ENCODE results near the gene MAPK4. TPM values are rescaled to one million over a fixed set of nuclear protein-coding genes. Genes with fewer than 3 reads are reported as not detected.

MAPK4 gene
- total and polyA plus RNA-seq, 7 experiments from 2014 or later: not detected

DNA sequence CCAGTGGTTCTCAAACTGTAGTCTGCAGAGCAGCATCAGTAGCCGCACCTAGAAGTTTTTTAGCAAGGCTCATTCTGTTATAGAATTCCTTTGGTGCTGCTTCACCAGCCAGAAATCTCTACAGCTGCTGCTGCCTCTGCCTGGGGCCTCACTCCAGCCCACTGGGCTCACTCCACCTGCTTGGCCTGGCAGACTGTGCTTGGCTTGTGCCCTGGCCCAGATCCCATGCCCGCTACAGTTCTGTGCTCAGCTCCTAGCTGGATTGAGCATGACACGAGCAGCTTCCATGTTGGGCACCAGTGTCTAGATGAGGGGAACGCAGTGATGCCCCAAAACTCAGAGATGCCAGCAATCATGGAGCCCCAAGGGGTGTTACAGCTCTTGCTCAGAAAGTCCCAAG lies 22.6 kb downstream of the MAPK4 start:
- no peak overlapping the region for H3K4me3 Mint-ChIP-seq

DNA sequence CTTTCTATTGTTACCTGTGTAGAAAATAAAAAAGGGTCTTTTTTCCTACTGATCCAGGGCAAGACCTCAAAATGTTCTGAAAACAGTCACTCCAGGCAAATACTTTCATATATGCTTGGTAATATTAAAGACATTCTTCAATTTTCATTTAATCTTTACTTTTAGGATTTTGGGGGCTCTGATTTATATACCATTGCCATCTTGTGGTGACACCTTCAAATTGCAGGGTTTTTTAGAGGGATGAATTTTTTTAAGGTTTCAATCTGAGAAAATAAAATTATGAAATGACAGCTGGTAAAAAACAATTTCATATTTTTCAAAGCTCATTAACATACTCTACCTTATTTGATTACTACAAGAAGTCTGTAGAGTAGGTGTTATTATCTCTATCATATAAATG lies 26.8 kb downstream of the MAPK4 start:
- ATAC-seq (no peak), DNase-seq (no peak)
- H3K36me3 Mint-ChIP-seq: peaks cover 0 to 4% (median 0%) of the 10 kb centered on the region in 5 donors
- POLR2A ChIA-PET: no interaction called here
- Histone ChIP-seq H3K4me1 (ENCODE audit: control insufficient read depth in 2 of 2, insufficient read depth in 2 of 2, low read length in 2 of 2) (no peaks in the 10 kb centered on the region), H3K36me3 (ENCODE audit: control insufficient read depth in 2 of 3, insufficient read depth in 3 of 3, low read length in 3 of 3) (no peaks in the 10 kb centered on the region), H3K4me3 (ENCODE audit: low read length) (no peak overlapping the region), H3K9me3 (ENCODE audit: control insufficient read depth in 2 of 3, low read length in 3 of 3) (no peaks in the 10 kb centered on the region), H3K27ac (ENCODE audit: low read depth, low read length) (no peak overlapping the region), H3K27me3 (ENCODE audit: control insufficient read depth in 2 of 2, insufficient read depth in 2 of 2, low read length in 2 of 2) (no peaks in the 10 kb centered on the region)
- intact Hi-C loops (cut with micrococcal nuclease): no loop called here
- no peaks in the 10 kb centered on the region for H3K4me1 Mint-ChIP-seq
- H3K9me3 Mint-ChIP-seq: peaks cover 0 to 22% (median 10%) of the 10 kb centered on the region in 11 donors
- H3K27ac Mint-ChIP-seq: no peak overlapping the region
- H3K27me3 Mint-ChIP-seq: peaks cover 0 to 16% (median 9%) of the 10 kb centered on the region in 5 donors
- no peak overlapping the region for H3K4me3 Mint-ChIP-seq
- CTCF ChIA-PET: no interaction called here

More for the DNA sequence above, 22.6 kb downstream of the MAPK4 start:
- Histone ChIP-seq H3K27ac (ENCODE audit: low read depth, low read length) (no peak overlapping the region), H3K4me3 (ENCODE audit: low read length) (no peak overlapping the region), H3K36me3 (ENCODE audit: control insufficient read depth in 2 of 3, insufficient read depth in 3 of 3, low read length in 3 of 3) (no peaks in the 10 kb centered on the region), H3K4me1 (ENCODE audit: control insufficient read depth in 2 of 2, insufficient read depth in 2 of 2, low read length in 2 of 2) (no peaks in the 10 kb centered on the region), H3K9me3 (ENCODE audit: control insufficient read depth in 2 of 3, low read length in 3 of 3) (no peaks in the 10 kb centered on the region), H3K27me3 (ENCODE audit: control insufficient read depth in 2 of 2, insufficient read depth in 2 of 2, low read length in 2 of 2) (no peaks in the 10 kb centered on the region)
- POLR2A ChIA-PET: no interaction called here
- Mint-ChIP-seq H3K4me1 (no peaks in the 10 kb centered on the region), H3K27ac (no peak overlapping the region), H3K36me3 (peaks cover 0 to 10% (median 0%) of the 10 kb centered on the region in 5 donors), H3K27me3 (peaks cover 0 to 42% (median 27%) of the 10 kb centered on the region in 5 donors), H3K9me3 (peaks cover 0 to 21% (median 10%) of the 10 kb centered on the region in 11 donors)
- CTCF ChIA-PET: no interaction called here
- no peak for DNase-seq
- intact Hi-C loops (cut with micrococcal nuclease): no loop called here
- ATAC-seq: no peak

GRCh38 chr18:50590593-50590992 lies 30.7 kb downstream of the MAPK4 start:
- no peaks in the 10 kb centered on the region for H3K4me1 ChIP-seq (ENCODE audit: control insufficient read depth in 2 of 2, insufficient read depth in 2 of 2, low read length in 2 of 2)
- Mint-ChIP-seq H3K4me1 (no peaks in the 10 kb centered on the region), H3K9me3 (peaks cover 0 to 9% (median 2%) of the 10 kb centered on the region in 11 donors), H3K36me3 (peaks cover 0 to under 1% (median 0%) of the 10 kb centered on the region in 5 donors), H3K4me3 (no peak overlapping the region), H3K27ac (no peak overlapping the region), H3K27me3 (peaks cover 0 to 14% (median 9%) of the 10 kb centered on the region in 5 donors)
- no peak for ATAC-seq
- intact Hi-C loops (cut with micrococcal nuclease): no loop called here
- H3K36me3 ChIP-seq (ENCODE audit: control insufficient read depth in 2 of 3, insufficient read depth in 3 of 3, low read length in 3 of 3): no peaks in the 10 kb centered on the region
- no peaks in the 10 kb centered on the region for H3K9me3 ChIP-seq (ENCODE audit: control insufficient read depth in 2 of 3, low read length in 3 of 3)
- POLR2A ChIA-PET: no interaction called here
- DNase-seq: no peak
- H3K27ac ChIP-seq (ENCODE audit: low read depth, low read length): no peak overlapping the region
- no peak overlapping the region for H3K4me3 ChIP-seq (ENCODE audit: low read length)
- CTCF ChIA-PET: no interaction called here
- H3K27me3 ChIP-seq (ENCODE audit: control insufficient read depth in 2 of 2, insufficient read depth in 2 of 2, low read length in 2 of 2): no peaks in the 10 kb centered on the region

- intact Hi-C loops (cut with micrococcal nuclease): no loop called here
- CTCF ChIA-PET: interaction anchor here (0.7 kb wide), 1 partner anchor 92 kb away, joined by 4 read pairs; no protein-coding TSS in a partner anchor
- H3K4me1 Mint-ChIP-seq: no peaks in the 10 kb centered on the region
- peaks cover 0 to 2% (median 0%) of the 10 kb centered on the region in 11 donors for H3K9me3 Mint-ChIP-seq
- H3K4me1 ChIP-seq (ENCODE audit: control insufficient read depth in 2 of 2, insufficient read depth in 2 of 2, low read length in 2 of 2): no peaks in the 10 kb centered on the region
- no peaks in the 10 kb centered on the region for H3K36me3 ChIP-seq (ENCODE audit: control insufficient read depth in 2 of 3, insufficient read depth in 3 of 3, low read length in 3 of 3)
- H3K36me3 Mint-ChIP-seq: no peaks in the 10 kb centered on the region
- H3K27me3 ChIP-seq (ENCODE audit: control insufficient read depth in 2 of 2, insufficient read depth in 2 of 2, low read length in 2 of 2): no peaks in the 10 kb centered on the region
- POLR2A ChIA-PET: no interaction called here
- H3K4me3 Mint-ChIP-seq: no peak overlapping the region
- peaks cover 2 to 14% (median 6%) of the 10 kb centered on the region in 5 donors for H3K27me3 Mint-ChIP-seq
- ATAC-seq: no peak
- no peaks in the 10 kb centered on the region for H3K9me3 ChIP-seq (ENCODE audit: control insufficient read depth in 2 of 3, low read length in 3 of 3)
- DNase-seq: no peak
- H3K27ac Mint-ChIP-seq: no peak overlapping the region
- no peak overlapping the region for H3K4me3 ChIP-seq (ENCODE audit: low read length)
- H3K27ac ChIP-seq (ENCODE audit: low read depth, low read length): no peak overlapping the region
These were observed 34.1 kb downstream of the MAPK4 start for GRCh38 chr18:50594012-50594411.

- Histone ChIP-seq H3K9me3 (ENCODE audit: control insufficient read depth in 2 of 3, low read length in 3 of 3) (no peaks in the 10 kb centered on the region), H3K36me3 (ENCODE audit: control insufficient read depth in 2 of 3, insufficient read depth in 3 of 3, low read length in 3 of 3) (no peaks in the 10 kb centered on the region), H3K4me1 (ENCODE audit: control insufficient read depth in 2 of 2, insufficient read depth in 2 of 2, low read length in 2 of 2) (no peaks in the 10 kb centered on the region), H3K4me3 (ENCODE audit: low read length) (no peak overlapping the region), H3K27ac (ENCODE audit: low read depth, low read length) (no peak overlapping the region), H3K27me3 (ENCODE audit: control insufficient read depth in 2 of 2, insufficient read depth in 2 of 2, low read length in 2 of 2) (no peaks in the 10 kb centered on the region)
- intact Hi-C loops (cut with micrococcal nuclease): no loop called here
- ATAC-seq (no peak), DNase-seq (no peak)
- H3K27me3 Mint-ChIP-seq: peaks cover 2 to 14% (median 6%) of the 10 kb centered on the region in 5 donors
- no peaks in the 10 kb centered on the region for H3K36me3 Mint-ChIP-seq
- no peak overlapping the region for H3K27ac Mint-ChIP-seq
- H3K4me3 Mint-ChIP-seq: no peak overlapping the region
- CTCF ChIA-PET: no interaction called here
- H3K4me1 Mint-ChIP-seq: no peaks in the 10 kb centered on the region
- POLR2A ChIA-PET: no interaction called here
- peaks cover 0 to 2% (median 0%) of the 10 kb centered on the region in 11 donors for H3K9me3 Mint-ChIP-seq
These were observed 35.1 kb downstream of the MAPK4 start for GRCh38 chr18:50594942-50595341.

- Histone ChIP-seq H3K27me3 (ENCODE audit: control insufficient read depth in 2 of 2, insufficient read depth in 2 of 2, low read length in 2 of 2) (no peaks in the 10 kb centered on the region), H3K9me3 (ENCODE audit: control insufficient read depth in 2 of 3, low read length in 3 of 3) (no peaks in the 10 kb centered on the region), H3K4me1 (ENCODE audit: control insufficient read depth in 2 of 2, insufficient read depth in 2 of 2, low read length in 2 of 2) (no peaks in the 10 kb centered on the region), H3K36me3 (ENCODE audit: control insufficient read depth in 2 of 3, insufficient read depth in 3 of 3, low read length in 3 of 3) (no peaks in the 10 kb centered on the region), H3K27ac (ENCODE audit: low read depth, low read length) (no peak overlapping the region), H3K4me3 (ENCODE audit: low read length) (no peak overlapping the region)
- POLR2A ChIA-PET: no interaction called here
- no peak for ATAC-seq
- Mint-ChIP-seq H3K9me3 (peaks cover 0 to 9% (median 3%) of the 10 kb centered on the region in 11 donors), H3K36me3 (peaks cover 0 to 4% (median 0%) of the 10 kb centered on the region in 5 donors), H3K4me3 (no peak overlapping the region), H3K27me3 (peaks cover 2 to 20% (median 7%) of the 10 kb centered on the region in 5 donors), H3K4me1 (no peaks in the 10 kb centered on the region), H3K27ac (no peak overlapping the region)
- CTCF ChIA-PET: no interaction called here
- intact Hi-C loops (cut with micrococcal nuclease): no loop called here
- DNase-seq: no peak
These were observed 42.6 kb downstream of the MAPK4 start for GRCh38 chr18:50602466-50602865.

GRCh38 chr18:50606609-50607008 lies 46.7 kb downstream of the MAPK4 start:
- no peaks in the 10 kb centered on the region for H3K4me1 ChIP-seq (ENCODE audit: control insufficient read depth in 2 of 2, insufficient read depth in 2 of 2, low read length in 2 of 2)
- no peak for ATAC-seq
- DNase-seq: no peak
- intact Hi-C loops (cut with micrococcal nuclease): no loop called here
- no peaks in the 10 kb centered on the region for H3K36me3 ChIP-seq (ENCODE audit: control insufficient read depth in 2 of 3, insufficient read depth in 3 of 3, low read length in 3 of 3)
- H3K27ac Mint-ChIP-seq: no peak overlapping the region
- no peaks in the 10 kb centered on the region for H3K9me3 ChIP-seq (ENCODE audit: control insufficient read depth in 2 of 3, low read length in 3 of 3)
- ChIA-PET POLR2A (no interaction called here), CTCF (no interaction called here)
- H3K9me3 Mint-ChIP-seq: peaks cover 0 to 19% (median 4%) of the 10 kb centered on the region in 11 donors
- no peaks in the 10 kb centered on the region for H3K4me1 Mint-ChIP-seq
- H3K27ac ChIP-seq (ENCODE audit: low read depth, low read length): no peak overlapping the region
- no peaks in the 10 kb centered on the region for H3K27me3 ChIP-seq (ENCODE audit: control insufficient read depth in 2 of 2, insufficient read depth in 2 of 2, low read length in 2 of 2)
- no peak overlapping the region for H3K4me3 Mint-ChIP-seq
- no peak overlapping the region for H3K4me3 ChIP-seq (ENCODE audit: low read length)
- peaks cover 2 to 22% (median 11%) of the 10 kb centered on the region in 5 donors for H3K27me3 Mint-ChIP-seq
- peaks cover 0 to 7% (median 0%) of the 10 kb centered on the region in 5 donors for H3K36me3 Mint-ChIP-seq
